Smooth muscle cell (in vitro differentiated cells): Measurements from ENCODE around the gene UNC5A. TPM values are rescaled to one million over a fixed set of nuclear protein-coding genes. Genes with fewer than 3 reads are reported as not detected.

Experiments
- DNase-seq: peaks from one replicate; lab custom pipeline; 2025; ENCODE audit not compliant: unreplicated experiment; lab: John Stamatoyannopoulos, UW
- H2AFZ ChIP-seq: fragments of 200-600 bp; sonication (generic); 2 replicates; pipeline ENCODE4 v1.6.0; 2016; ENCODE audit warnings: antibody characterized with exemption, low read depth, mild to moderate bottlenecking
- H3F3A ChIP-seq: fragments of 200-600 bp; sonication (generic); 2 replicates; pipeline ENCODE4 v1.6.0; 2017; ENCODE audit warnings: antibody characterized with exemption, low read depth
- H3K27ac ChIP-seq: fragments of 200-600 bp; sonication (generic); 2 replicates; pipeline ENCODE4 v1.5.1; 2016; ENCODE audit warnings: low read depth, mild to moderate bottlenecking
- H3K27me3 ChIP-seq: fragments of 200-600 bp; sonication (generic); 2 replicates; pipeline ENCODE4 v1.6.1; 2016; ENCODE audit warnings: low read depth, mild to moderate bottlenecking
- H3K36me3 ChIP-seq: fragments of 200-600 bp; sonication (generic); 2 replicates; pipeline ENCODE4 v1.5.1; 2016; ENCODE audit warnings: low read depth
- H3K4me1 ChIP-seq: fragments of 200-600 bp; sonication (generic); 2 replicates; pipeline ENCODE4 v1.5.1; 2016; ENCODE audit warnings: low read depth
- H3K4me2 ChIP-seq: fragments of 200-600 bp; sonication (generic); 2 replicates; pipeline ENCODE4 v1.6.0; 2016; ENCODE audit warnings: mild to moderate bottlenecking
- H3K4me3 ChIP-seq: fragments of 200-600 bp; sonication (generic); 2 replicates; pipeline ENCODE4 v1.5.1; 2016; ENCODE audit warnings: mild to moderate bottlenecking
- H3K79me2 ChIP-seq: fragments of 200-600 bp; sonication (generic); 2 replicates; pipeline ENCODE4 v1.6.0; 2016; ENCODE audit warnings: low read depth, mild to moderate bottlenecking
- H3K9ac ChIP-seq: fragments of 200-600 bp; sonication (generic); 2 replicates; pipeline ENCODE4 v1.6.0; 2016; ENCODE audit warnings: low read depth
- H3K9me3 ChIP-seq: fragments of 200-600 bp; sonication (generic); replicated peaks from 2 replicates; pipeline ENCODE4 v1.5.1; 2016; ENCODE audit warnings: low read depth
- H4K20me1 ChIP-seq: fragments of 200-600 bp; sonication (generic); 2 replicates; pipeline ENCODE4 v1.6.0; 2016; ENCODE audit warnings: low read depth
- WGBS: methylation state at CpG from one replicate; pipeline ENCODE4 v1.1.7; 2016; ENCODE audit warnings: low lambda C conversion rate; 5-methylcytosine and 5-hydroxymethylcytosine counted together
- polyA plus RNA-seq: library from polyadenylated mRNA; unstranded; fragments of >200 nt; fragmentation: Nextera tagmentation; extraction: Ambion mirVana; gene quantifications from 2 replicates; pipeline ENCODE4 v1.2.1, GENCODE V29; 2016
- total RNA-seq: library from RNA; depleted of rRNA; stranded (reverse); fragments of >200 nt; gene quantifications from 2 replicates; pipeline ENCODE4 v1.2.3, GENCODE V29; 2014
- TF ChIP-seq, protein P1 (sequence below): fragments of 200-600 bp; sonication (generic); IDR thresholded peaks from 2 replicates; pipeline ENCODE4 v1.5.1; 2017; ENCODE audit warnings: borderline replicate concordance, mild to moderate bottlenecking, antibody characterized with exemption; ENCODE audit not compliant: insufficient read depth, poor library complexity, severe bottlenecking

UNC5A gene
- total and polyA plus RNA-seq, 2 experiments from 2014 or later: not detected

DNA sequence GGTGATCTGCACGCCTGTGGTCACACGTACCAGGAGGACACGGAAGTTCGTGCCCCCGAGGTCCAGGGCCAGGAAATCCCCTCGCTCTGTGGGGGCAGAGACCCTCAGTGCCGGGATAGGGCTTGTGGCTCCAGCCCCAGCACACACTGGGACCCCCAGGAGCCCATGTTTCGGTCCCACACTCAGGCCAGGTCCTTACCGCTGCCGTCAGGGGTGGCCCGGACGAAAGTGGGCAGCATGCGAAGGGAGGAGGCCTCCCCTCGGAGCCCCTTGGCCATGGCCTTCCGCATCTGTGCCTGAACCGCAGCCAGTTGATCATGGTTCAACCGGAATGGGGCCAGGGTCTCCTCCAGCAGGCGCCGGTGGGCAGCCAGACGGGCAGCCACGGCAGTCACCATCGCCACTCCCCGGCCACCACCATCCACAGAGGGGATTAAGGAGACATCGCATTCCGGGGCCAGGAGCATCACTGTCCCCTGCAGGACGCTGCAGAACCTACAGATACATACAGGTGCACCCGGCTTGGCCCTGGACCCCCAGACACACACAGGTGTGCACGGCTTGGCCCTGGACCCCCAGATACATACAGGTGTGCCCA is 77.0 kb downstream of the UNC5A start:
- TF ChIP-seq, protein P1, sequence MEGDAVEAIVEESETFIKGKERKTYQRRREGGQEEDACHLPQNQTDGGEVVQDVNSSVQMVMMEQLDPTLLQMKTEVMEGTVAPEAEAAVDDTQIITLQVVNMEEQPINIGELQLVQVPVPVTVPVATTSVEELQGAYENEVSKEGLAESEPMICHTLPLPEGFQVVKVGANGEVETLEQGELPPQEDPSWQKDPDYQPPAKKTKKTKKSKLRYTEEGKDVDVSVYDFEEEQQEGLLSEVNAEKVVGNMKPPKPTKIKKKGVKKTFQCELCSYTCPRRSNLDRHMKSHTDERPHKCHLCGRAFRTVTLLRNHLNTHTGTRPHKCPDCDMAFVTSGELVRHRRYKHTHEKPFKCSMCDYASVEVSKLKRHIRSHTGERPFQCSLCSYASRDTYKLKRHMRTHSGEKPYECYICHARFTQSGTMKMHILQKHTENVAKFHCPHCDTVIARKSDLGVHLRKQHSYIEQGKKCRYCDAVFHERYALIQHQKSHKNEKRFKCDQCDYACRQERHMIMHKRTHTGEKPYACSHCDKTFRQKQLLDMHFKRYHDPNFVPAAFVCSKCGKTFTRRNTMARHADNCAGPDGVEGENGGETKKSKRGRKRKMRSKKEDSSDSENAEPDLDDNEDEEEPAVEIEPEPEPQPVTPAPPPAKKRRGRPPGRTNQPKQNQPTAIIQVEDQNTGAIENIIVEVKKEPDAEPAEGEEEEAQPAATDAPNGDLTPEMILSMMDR: no peak
- no peak overlapping the region for H3K4me2 ChIP-seq
- peaks cover 5% of the 10 kb centered on the region for H3K27me3 ChIP-seq
- H3K79me2 ChIP-seq: no peaks in the 10 kb centered on the region
- H3F3A ChIP-seq: no peaks in the 10 kb centered on the region
- no peak for DNase-seq
- H3K4me3 ChIP-seq: no peak overlapping the region
- no peaks in the 10 kb centered on the region for H3K4me1 ChIP-seq
- H3K27ac ChIP-seq: no peak overlapping the region
- no peaks in the 10 kb centered on the region for H4K20me1 ChIP-seq
- no peak overlapping the region for H2AFZ ChIP-seq
- H3K36me3 ChIP-seq: no peaks in the 10 kb centered on the region
- no peaks in the 10 kb centered on the region for H3K9me3 ChIP-seq
- WGBS: 93% methylated on average over 28 of the region's 28 CpGs
- H3K9ac ChIP-seq: no peak overlapping the region

GRCh38 chr5:176888016-176888864 is 77.9 kb downstream of the UNC5A start:
- WGBS: 94% methylated on average over 27 of the region's 27 CpGs
- Histone ChIP-seq H3K79me2 (no peaks in the 10 kb centered on the region), H3K4me3 (no peak overlapping the region), H3F3A (no peaks in the 10 kb centered on the region), H3K27ac (no peak overlapping the region), H3K4me2 (no peak overlapping the region), H3K9me3 (no peaks in the 10 kb centered on the region), H3K4me1 (no peaks in the 10 kb centered on the region), H3K9ac (no peak overlapping the region), H3K36me3 (no peaks in the 10 kb centered on the region), H3K27me3 (peaks cover 7% of the 10 kb centered on the region), H2AFZ (no peak overlapping the region), H4K20me1 (no peaks in the 10 kb centered on the region)
- TF ChIP-seq, protein P1: no peak
- DNase-seq: no peak

DNA sequence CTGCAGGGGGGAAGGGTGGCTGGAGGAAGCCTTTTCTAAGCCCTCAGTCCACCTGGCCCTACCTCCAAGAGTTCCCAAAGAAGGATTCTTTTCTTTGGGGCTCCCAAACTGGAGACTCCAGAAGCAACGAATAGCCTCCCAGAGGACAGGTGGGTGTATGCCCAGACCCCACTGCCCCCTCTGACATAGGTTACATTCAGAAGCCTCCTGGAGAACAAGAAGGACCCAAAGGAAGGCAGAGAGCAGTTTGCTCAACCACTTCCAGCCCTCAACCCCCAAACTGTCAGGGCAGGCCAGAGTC is 78.5 kb downstream of the UNC5A start:
- DNase-seq: no peak
- TF ChIP-seq, protein P1: no peak
- 87% methylated on average over 1 of the region's 1 CpG for WGBS

More for the DNA sequence above, 78.5 kb downstream of the UNC5A start:
- Histone ChIP-seq H2AFZ (no peak overlapping the region), H3K79me2 (no peaks in the 10 kb centered on the region), H3F3A (no peaks in the 10 kb centered on the region), H3K9me3 (no peaks in the 10 kb centered on the region), H3K9ac (no peak overlapping the region), H4K20me1 (no peaks in the 10 kb centered on the region), H3K36me3 (no peaks in the 10 kb centered on the region), H3K4me2 (no peak overlapping the region), H3K4me1 (no peaks in the 10 kb centered on the region), H3K27ac (no peak overlapping the region), H3K4me3 (no peak overlapping the region), H3K27me3 (peaks cover 7% of the 10 kb centered on the region)
